Stimulated activated naive B cell treated with anti-CD40 and anti-IgM and Interleukin-4, amounts not matched to agents 10 μg/mL and 1 μg/mL and 100 μg/mL, for 72 hours (primary cell): ENCODE results near the gene SMIM13.
"Not testable (repeated sequence)": the region's sequence is repeated elsewhere in the genome, so short reads cannot be mapped to it uniquely, and the experiment has no call there.

Experiments
- ATAC-seq, 2 donors: fragments of 150-1000 bp; cut with Tn5 transposase; replicated peaks; 2 replicates each; pipeline ENCODE4 v1.10.0; 2021; ENCODE audit warnings: moderate library complexity in 1 of 2
- DNase-seq: peaks from one replicate; pipeline ENCODE4 v3.0.0; 2021
- H3K27ac Mint-ChIP-seq: one replicate; pipeline ENCODE4 v1.8.0; 2022; ENCODE audit warnings: mild to moderate bottlenecking, mixed read lengths
- H3K27me3 Mint-ChIP-seq, 2 donors: one replicate each; pipeline ENCODE4 v1.8.0; 2022; ENCODE audit warnings: mixed read lengths in 2 of 2
- H3K36me3 Mint-ChIP-seq, 2 donors: one replicate each; pipeline ENCODE4 v1.8.0; 2022; ENCODE audit warnings: mixed read lengths in 2 of 2, mild to moderate bottlenecking in 1 of 2
- H3K4me1 Mint-ChIP-seq, 2 donors: one replicate each; pipeline ENCODE4 v1.8.0; 2022; ENCODE audit warnings: mixed read lengths in 2 of 2, mild to moderate bottlenecking in 1 of 2
- H3K4me3 Mint-ChIP-seq, 2 donors: one replicate each; pipeline ENCODE4 v1.8.0; 2022; ENCODE audit warnings: mild to moderate bottlenecking in 2 of 2, mixed read lengths in 2 of 2, moderate library complexity in 1 of 2
- H3K9me3 Mint-ChIP-seq, 2 donors: one replicate each; pipeline ENCODE4 v1.8.0; 2022; ENCODE audit warnings: mixed read lengths in 2 of 2, mild to moderate bottlenecking in 1 of 2

Gene SMIM13

DNA sequence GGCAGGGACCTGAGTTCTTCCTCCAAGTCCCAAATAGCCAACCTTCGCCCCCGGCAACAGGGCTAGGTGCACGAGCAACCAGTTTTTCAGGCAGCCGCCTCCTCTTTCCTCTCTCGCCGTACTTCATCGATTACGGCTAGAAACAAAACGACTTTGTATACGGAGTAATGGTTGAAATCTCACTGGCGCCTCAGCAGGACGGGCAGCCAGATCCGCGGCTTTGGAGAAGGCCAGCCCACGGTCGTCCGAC is 333 bp upstream of the SMIM13 start:
- no peak for DNase-seq
- Mint-ChIP-seq H3K27ac (peak overlapping the region; percentile 98), H3K9me3 (no peaks in the 10 kb centered on the region), H3K4me1 (peaks cover 15 to 30% of the 10 kb centered on the region in 2 donors), H3K27me3 (peaks cover 0 to 8% of the 10 kb centered on the region in 2 donors), H3K36me3 (peaks cover 8 to 9% of the 10 kb centered on the region in 2 donors), H3K4me3 (peak overlapping the region; percentile 89 to 96)
- ATAC-seq = peak; percentile 23 to 24

DNA sequence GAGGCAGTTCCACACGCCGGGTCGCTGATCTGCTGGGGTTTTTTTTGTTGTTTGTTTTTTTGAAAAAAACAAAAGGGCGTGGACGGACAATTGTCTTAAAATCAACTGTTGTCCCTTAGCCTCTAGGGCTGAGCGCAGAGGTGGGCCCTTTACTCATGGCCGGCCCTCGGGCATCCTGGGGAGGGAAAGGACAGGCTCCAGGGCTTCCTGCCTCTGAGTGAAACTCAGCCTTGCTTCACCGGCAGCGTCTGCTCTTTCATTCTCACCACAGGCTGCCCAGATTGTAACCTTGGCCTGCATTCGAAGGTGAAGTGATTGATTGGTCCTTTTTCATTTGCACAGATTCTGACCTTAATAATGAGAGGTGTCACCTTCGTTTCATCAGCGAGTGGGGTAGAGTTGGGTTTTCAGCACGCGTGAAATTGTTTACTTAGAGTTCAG is 797 bp downstream of the SMIM13 start:
- Mint-ChIP-seq H3K4me3 (peak overlapping the region; percentile 89 to 96), H3K4me1 (peaks cover 15 to 30% of the 10 kb centered on the region in 2 donors), H3K27ac (peak overlapping the region; percentile 96), H3K36me3 (peaks cover 14% of the 10 kb centered on the region in 2 donors), H3K27me3 (no peaks in the 10 kb centered on the region), H3K9me3 (no peaks in the 10 kb centered on the region)
- DNase-seq (peak; percentile 39), ATAC-seq (peak; percentile 28 to 29)

GRCh38 chr6:11094941-11095340 is 1.3 kb downstream of the SMIM13 start:
- H3K4me3 Mint-ChIP-seq = peak overlapping the region; percentile 89 to 96
- no peaks in the 10 kb centered on the region for H3K9me3 Mint-ChIP-seq
- no peak overlapping the region for H3K27ac Mint-ChIP-seq
- ATAC-seq (no peak), DNase-seq (no peak)
- H3K4me1 Mint-ChIP-seq = peaks cover 15 to 30% of the 10 kb centered on the region in 2 donors
- H3K36me3 Mint-ChIP-seq = peaks cover 16 to 18% of the 10 kb centered on the region in 2 donors
- no peaks in the 10 kb centered on the region for H3K27me3 Mint-ChIP-seq

DNA sequence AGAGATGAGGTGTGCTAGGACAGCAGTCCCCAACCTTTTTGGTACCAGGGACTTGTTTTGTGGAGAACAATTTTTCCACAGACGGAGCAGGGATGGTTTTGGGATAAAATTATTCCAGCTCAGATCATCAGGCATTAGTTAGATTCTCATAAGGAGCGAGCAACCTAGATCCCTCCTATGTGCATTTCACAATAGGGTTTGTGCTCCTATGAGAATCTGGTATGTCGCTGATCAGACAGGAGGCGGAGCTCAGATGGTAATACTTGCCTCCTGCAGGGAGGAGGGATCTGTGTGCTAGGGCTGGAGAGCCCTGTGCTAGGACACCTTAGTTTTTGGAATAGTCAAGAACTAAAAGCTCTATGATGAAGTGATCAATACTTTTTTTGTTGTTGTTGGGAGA is 2.5 kb downstream of the SMIM13 start:
- Mint-ChIP-seq H3K36me3 (peaks cover 23 to 29% of the 10 kb centered on the region in 2 donors), H3K27me3 (no peaks in the 10 kb centered on the region), H3K27ac (peak overlapping the region; percentile 3), H3K9me3 (peaks cover 0 to 3% of the 10 kb centered on the region in 2 donors), H3K4me3 (no peak overlapping the region), H3K4me1 (peaks cover 16 to 30% of the 10 kb centered on the region in 2 donors)
- DNase-seq = no peak
- no peak for ATAC-seq

GRCh38 chr6:11097476-11097875 is 3.8 kb downstream of the SMIM13 start:
- peaks cover 23 to 35% of the 10 kb centered on the region in 2 donors for H3K36me3 Mint-ChIP-seq
- H3K4me1 Mint-ChIP-seq = peaks cover 22 to 31% of the 10 kb centered on the region in 2 donors
- H3K27ac Mint-ChIP-seq = no peak overlapping the region
- H3K27me3 Mint-ChIP-seq = no peaks in the 10 kb centered on the region
- no peak overlapping the region for H3K4me3 Mint-ChIP-seq
- H3K9me3 Mint-ChIP-seq = peaks cover 0 to 3% of the 10 kb centered on the region in 2 donors
- ATAC-seq (no peak), DNase-seq (no peak)

DNA sequence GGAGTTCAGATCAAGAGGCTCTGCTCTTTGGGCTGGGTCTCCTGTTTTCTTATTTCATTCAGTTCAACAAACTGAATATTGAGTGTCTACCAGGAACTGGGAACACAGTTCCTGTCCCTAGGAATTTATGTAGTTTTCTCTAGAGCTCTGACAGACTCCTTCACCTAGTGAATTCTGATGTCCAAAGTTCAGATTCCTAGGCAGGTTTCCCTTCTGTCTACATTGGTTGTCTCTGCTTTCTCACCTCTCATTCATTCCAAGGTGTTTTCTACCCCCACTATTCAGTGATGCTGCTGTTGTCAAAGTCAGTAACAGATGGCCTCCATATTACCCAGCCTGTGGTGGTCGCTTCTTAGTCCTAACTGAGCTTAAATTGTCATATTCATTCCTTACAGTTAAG is 4.4 kb downstream of the SMIM13 start:
- Mint-ChIP-seq H3K27ac (no peak overlapping the region), H3K27me3 (no peaks in the 10 kb centered on the region), H3K36me3 (peaks cover 25 to 40% of the 10 kb centered on the region in 2 donors), H3K4me1 (peaks cover 21 to 31% of the 10 kb centered on the region in 2 donors), H3K9me3 (peaks cover 0 to 3% of the 10 kb centered on the region in 2 donors), H3K4me3 (no peak overlapping the region)
- no peak for DNase-seq
- ATAC-seq = no peak

DNA sequence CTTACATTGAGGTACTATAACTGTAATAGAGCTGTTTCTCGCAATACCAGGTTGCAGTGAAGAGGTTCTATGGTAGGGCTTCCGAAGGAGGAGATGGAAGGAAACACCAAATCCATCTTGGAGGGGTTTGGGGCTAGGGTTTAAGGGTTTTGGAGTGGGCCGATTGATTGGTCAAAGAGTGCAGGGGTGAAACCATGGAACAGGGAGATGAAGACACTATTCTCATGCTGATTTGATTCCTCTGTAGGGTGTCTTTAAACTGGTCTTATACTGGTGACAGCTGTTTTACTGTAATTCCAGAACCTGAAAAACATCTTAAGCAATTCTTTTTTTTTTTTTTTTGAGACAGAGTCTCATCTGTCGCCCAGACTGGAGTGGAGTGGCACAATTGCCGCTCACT is 7.8 kb downstream of the SMIM13 start:
- H3K4me3 Mint-ChIP-seq = no peak overlapping the region
- H3K27me3 Mint-ChIP-seq = no peaks in the 10 kb centered on the region
- H3K27ac Mint-ChIP-seq = no peak overlapping the region
- H3K9me3 Mint-ChIP-seq = peaks cover 0 to 3% of the 10 kb centered on the region in 2 donors
- H3K4me1 Mint-ChIP-seq = peaks cover 16 to 18% of the 10 kb centered on the region in 2 donors
- H3K36me3 Mint-ChIP-seq = peaks cover 26 to 53% of the 10 kb centered on the region in 2 donors
- DNase-seq = no peak
- ATAC-seq = no peak

DNA sequence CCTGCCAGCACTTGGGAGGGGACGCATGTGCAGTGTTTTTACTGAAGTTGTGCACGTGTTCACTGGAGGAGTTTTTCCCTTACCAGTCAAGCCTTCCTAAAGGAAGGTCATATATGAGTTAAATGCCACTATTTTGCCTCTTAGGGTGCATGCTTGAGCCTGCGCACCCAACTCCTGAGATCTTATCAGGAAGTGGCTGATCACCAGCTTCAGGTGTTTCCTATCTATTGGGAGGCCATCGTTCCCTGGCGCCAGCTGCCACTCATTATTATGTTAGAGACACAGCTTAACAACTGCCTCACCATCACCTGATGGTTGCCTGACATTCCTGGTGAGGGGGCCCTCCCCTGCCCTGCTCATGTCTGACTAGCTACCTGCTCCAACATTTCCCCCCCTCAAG is 9.4 kb downstream of the SMIM13 start:
- Mint-ChIP-seq H3K4me1 (peaks cover 16 to 29% of the 10 kb centered on the region in 2 donors), H3K27ac (no peak overlapping the region), H3K4me3 (no peak overlapping the region), H3K9me3 (peaks cover 0 to 3% of the 10 kb centered on the region in 2 donors), H3K27me3 (no peaks in the 10 kb centered on the region), H3K36me3 (peaks cover 23 to 53% of the 10 kb centered on the region in 2 donors)
- ATAC-seq (no peak), DNase-seq (no peak)

- Mint-ChIP-seq H3K36me3 (peaks cover 10 to 34% of the 10 kb centered on the region in 2 donors), H3K27me3 (no peaks in the 10 kb centered on the region), H3K4me3 (no peak overlapping the region), H3K9me3 (peaks cover 0 to 2% of the 10 kb centered on the region in 2 donors), H3K4me1 (peaks cover 25 to 50% of the 10 kb centered on the region in 2 donors), H3K27ac (no peak overlapping the region)
- ATAC-seq (no peak), DNase-seq (no peak)
Measured at GRCh38 chr6:11108726-11109125, 15.1 kb downstream of the SMIM13 start.

GRCh38 chr6:11110921-11111768 is 17.5 kb downstream of the SMIM13 start, which contains the start of gene ERVFRD-1:
TSS of gene ERVFRD-1 (minus strand) at chr6:11111725. CDS start at chr6:11105310, 6,415 bp downstream.
- ATAC-seq (no peak), DNase-seq (no peak)
- Mint-ChIP-seq H3K27ac (peak within 1 kb of the TSS; percentile 27), H3K4me1 (peaks cover 24 to 57% of the 10 kb centered on the region in 2 donors), H3K36me3 (peaks cover 10 to 24% of the 10 kb centered on the region in 2 donors), H3K9me3 (peaks cover 0 to 2% of the 10 kb centered on the region in 2 donors), H3K27me3 (no peaks in the 10 kb centered on the region), H3K4me3 (peak within 1 kb of the TSS in 1 of 2 donors; percentile 30)

DNA sequence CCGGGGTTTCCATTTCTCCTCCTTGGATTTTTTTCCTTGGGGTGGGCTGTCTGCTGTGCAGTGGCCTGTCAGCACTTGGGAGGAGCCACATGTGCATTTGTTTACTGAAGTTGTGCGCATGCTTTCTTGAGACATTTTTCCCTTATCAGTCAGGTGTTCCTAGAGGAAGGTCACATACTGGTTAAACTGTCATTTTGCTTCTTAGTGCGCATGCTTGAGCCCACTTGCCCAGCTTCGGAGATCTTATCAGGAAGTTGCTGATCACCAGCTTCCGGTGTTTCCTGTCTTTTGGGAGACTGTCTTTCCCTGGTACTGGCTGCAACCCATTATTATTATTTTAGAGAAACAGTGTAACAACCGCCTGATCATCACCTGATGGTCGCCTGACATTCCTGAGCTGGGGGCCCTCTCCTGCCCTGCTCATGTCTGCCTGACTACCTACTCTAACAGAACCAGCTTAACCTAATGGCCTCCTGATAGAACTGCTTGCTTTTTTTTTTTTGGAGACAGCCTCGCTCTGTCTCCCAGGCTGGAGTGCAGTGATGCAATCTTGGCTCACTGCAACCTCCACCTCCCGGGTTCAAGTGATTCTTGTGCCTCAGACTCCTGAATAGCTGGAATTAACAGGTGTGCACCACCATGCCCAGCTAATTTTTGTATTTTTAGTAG is 18.3 kb downstream of the SMIM13 start:
- peaks cover 27 to 58% of the 10 kb centered on the region in 2 donors for H3K4me1 Mint-ChIP-seq
- DNase-seq (no peak), ATAC-seq (no peak)
- no peaks in the 10 kb centered on the region for H3K27me3 Mint-ChIP-seq
- no peak overlapping the region for H3K4me3 Mint-ChIP-seq
- H3K9me3 Mint-ChIP-seq = peaks cover 0 to 2% of the 10 kb centered on the region in 2 donors
- H3K36me3 Mint-ChIP-seq = peaks cover 10 to 24% of the 10 kb centered on the region in 2 donors
- H3K27ac Mint-ChIP-seq = no peak overlapping the region

- H3K4me3 Mint-ChIP-seq = no peak overlapping the region
- ATAC-seq (no peak), DNase-seq (no peak)
- no peak overlapping the region for H3K27ac Mint-ChIP-seq
- peaks cover 0 to 2% of the 10 kb centered on the region in 2 donors for H3K9me3 Mint-ChIP-seq
- H3K4me1 Mint-ChIP-seq = peaks cover 27 to 50% of the 10 kb centered on the region in 2 donors
- no peaks in the 10 kb centered on the region for H3K27me3 Mint-ChIP-seq
- H3K36me3 Mint-ChIP-seq = peaks cover 10 to 19% of the 10 kb centered on the region in 2 donors
Measured at GRCh38 chr6:11113038-11113437, 19.4 kb downstream of the SMIM13 start.

DNA sequence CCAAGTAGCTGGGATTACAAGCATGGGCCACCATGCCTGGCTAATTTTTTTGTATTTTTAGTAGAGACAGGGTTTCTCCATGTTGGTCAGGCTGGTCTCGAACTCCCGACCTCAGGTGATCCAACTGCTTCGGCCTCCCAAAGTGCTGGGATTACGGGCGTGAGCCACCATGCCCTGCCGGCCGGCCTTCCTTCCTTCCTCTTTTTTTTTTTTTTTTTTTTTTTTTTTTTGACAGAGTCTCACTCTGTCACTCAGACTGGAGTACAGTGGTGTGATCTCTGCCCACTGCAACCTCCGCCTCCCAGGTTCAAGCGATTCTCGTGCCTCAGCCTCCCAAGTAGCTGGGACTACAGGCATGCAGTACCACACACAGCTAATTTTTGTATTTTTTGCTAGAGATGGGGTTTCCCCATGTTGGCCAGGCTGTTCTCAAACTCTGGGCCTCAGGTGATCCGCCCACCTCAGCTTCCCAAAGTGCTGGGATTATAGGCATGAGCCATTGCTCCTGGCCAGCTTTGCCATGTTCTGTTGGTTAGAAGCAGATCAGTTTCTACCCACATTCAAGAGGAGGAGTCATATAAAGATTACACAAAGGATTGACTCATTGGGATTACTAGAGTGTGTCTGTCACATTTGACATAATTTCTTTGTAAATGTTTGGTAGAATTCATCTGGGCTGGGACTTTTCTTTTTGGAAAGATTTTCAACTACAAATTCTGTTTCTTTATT is 22.3 kb downstream of the SMIM13 start:
- ATAC-seq = peak; percentile 96 to 99
- Mint-ChIP-seq H3K4me1 (peaks cover 30 to 35% of the 10 kb centered on the region in 2 donors), H3K4me3 (peak overlapping the region; percentile 39 to 53), H3K27ac (peak overlapping the region; percentile 91), H3K36me3 (peaks cover 5 to 19% of the 10 kb centered on the region in 2 donors)
- not testable (repeated sequence) for H3K9me3 Mint-ChIP-seq, H3K27me3 Mint-ChIP-seq
- DNase-seq = peak; percentile 13
